ENCODE data around the gene RAPGEF5. TPM values are rescaled to one million over a fixed set of nuclear protein-coding genes. Genes with fewer than 3 reads are reported as not detected.

RAPGEF5 gene
- total RNA-seq, 1 donor from 2014 or later = 0.70 TPM

GRCh38 chr7:22305706-22306105 lies 51.2 kb downstream of the RAPGEF5 start:
- intact Hi-C loops (cut with micrococcal nuclease) = no loop called here
- H3K27me3 Mint-ChIP-seq (ENCODE audit: insufficient read depth) = peaks cover 6% of the 10 kb centered on the region
- DNase-seq (ENCODE audit: low spot score) = no peak
- H3K36me3 Mint-ChIP-seq (ENCODE audit: low read depth) = no peaks in the 10 kb centered on the region
- no peaks in the 10 kb centered on the region for H3K9me3 Mint-ChIP-seq
- no peak overlapping the region for H3K27ac Mint-ChIP-seq
- H3K4me3 Mint-ChIP-seq = no peak overlapping the region
- H3K4me1 Mint-ChIP-seq (ENCODE audit: low read depth) = no peaks in the 10 kb centered on the region

- intact Hi-C loops (cut with micrococcal nuclease) = no loop called here
- no peak overlapping the region for H3K4me3 Mint-ChIP-seq
Observed at GRCh38 chr7:22302951-22303423, 54.0 kb downstream of the RAPGEF5 start.

GRCh38 chr7:22302193-22302592 lies 54.8 kb downstream of the RAPGEF5 start:
- Mint-ChIP-seq H3K4me1 (ENCODE audit: low read depth) (no peaks in the 10 kb centered on the region), H3K27me3 (ENCODE audit: insufficient read depth) (peaks cover 3% of the 10 kb centered on the region), H3K9me3 (no peaks in the 10 kb centered on the region), H3K4me3 (no peak overlapping the region), H3K36me3 (ENCODE audit: low read depth) (no peaks in the 10 kb centered on the region), H3K27ac (no peak overlapping the region)
- DNase-seq (ENCODE audit: low spot score) = no peak
- intact Hi-C loops (cut with micrococcal nuclease) = no loop called here

More at GRCh38 chr7:22302951-22303423, 54.0 kb downstream of the RAPGEF5 start:
- no peaks in the 10 kb centered on the region for H3K36me3 Mint-ChIP-seq (ENCODE audit: low read depth)
- no peak for DNase-seq (ENCODE audit: low spot score)
- no peak overlapping the region for H3K27ac Mint-ChIP-seq
- H3K9me3 Mint-ChIP-seq = no peaks in the 10 kb centered on the region
- no peaks in the 10 kb centered on the region for H3K4me1 Mint-ChIP-seq (ENCODE audit: low read depth)
- H3K27me3 Mint-ChIP-seq (ENCODE audit: insufficient read depth) = peaks cover 3% of the 10 kb centered on the region

GRCh38 chr7:22301790-22302189 lies 55.2 kb downstream of the RAPGEF5 start:
- peaks cover 3% of the 10 kb centered on the region for H3K27me3 Mint-ChIP-seq (ENCODE audit: insufficient read depth)
- no peak overlapping the region for H3K27ac Mint-ChIP-seq
- H3K9me3 Mint-ChIP-seq = no peaks in the 10 kb centered on the region
- H3K4me3 Mint-ChIP-seq = no peak overlapping the region
- H3K4me1 Mint-ChIP-seq (ENCODE audit: low read depth) = no peaks in the 10 kb centered on the region
- no peaks in the 10 kb centered on the region for H3K36me3 Mint-ChIP-seq (ENCODE audit: low read depth)
- intact Hi-C loops (cut with micrococcal nuclease) = no loop called here
- DNase-seq (ENCODE audit: low spot score) = no peak

GRCh38 chr7:22300839-22301238 lies 56.1 kb downstream of the RAPGEF5 start:
- no peaks in the 10 kb centered on the region for H3K9me3 Mint-ChIP-seq
- intact Hi-C loops (cut with micrococcal nuclease) = no loop called here
- H3K27ac Mint-ChIP-seq = no peak overlapping the region
- H3K36me3 Mint-ChIP-seq (ENCODE audit: low read depth) = no peaks in the 10 kb centered on the region
- DNase-seq (ENCODE audit: low spot score) = no peak
- H3K4me1 Mint-ChIP-seq (ENCODE audit: low read depth) = no peaks in the 10 kb centered on the region
- peaks cover 3% of the 10 kb centered on the region for H3K27me3 Mint-ChIP-seq (ENCODE audit: insufficient read depth)
- H3K4me3 Mint-ChIP-seq = no peak overlapping the region

GRCh38 chr7:22296916-22297315 lies 60.0 kb downstream of the RAPGEF5 start:
- no peak overlapping the region for H3K27ac Mint-ChIP-seq
- H3K27me3 Mint-ChIP-seq (ENCODE audit: insufficient read depth) = peaks cover 7% of the 10 kb centered on the region
- DNase-seq (ENCODE audit: low spot score) = no peak
- no peak overlapping the region for H3K4me3 Mint-ChIP-seq
- H3K4me1 Mint-ChIP-seq (ENCODE audit: low read depth) = no peaks in the 10 kb centered on the region
- intact Hi-C loops (cut with micrococcal nuclease) = loop anchor here (5.0 to 10.0 kb wide), 2 partner anchors 182 to 190 kb away; no protein-coding TSS in a partner anchor
- H3K9me3 Mint-ChIP-seq = no peaks in the 10 kb centered on the region
- H3K36me3 Mint-ChIP-seq (ENCODE audit: low read depth) = no peaks in the 10 kb centered on the region

GRCh38 chr7:22296265-22296566 lies 60.7 kb downstream of the RAPGEF5 start:
- Mint-ChIP-seq H3K36me3 (ENCODE audit: low read depth) (no peaks in the 10 kb centered on the region), H3K4me3 (no peak overlapping the region), H3K9me3 (no peaks in the 10 kb centered on the region), H3K27ac (no peak overlapping the region), H3K4me1 (ENCODE audit: low read depth) (no peaks in the 10 kb centered on the region), H3K27me3 (ENCODE audit: insufficient read depth) (peaks cover 7% of the 10 kb centered on the region)
- no peak for DNase-seq (ENCODE audit: low spot score)
- intact Hi-C loops (cut with micrococcal nuclease) = loop anchor here (5.0 to 10.0 kb wide), 2 partner anchors 181 to 191 kb away; no protein-coding TSS in a partner anchor

- Mint-ChIP-seq H3K9me3 (no peaks in the 10 kb centered on the region), H3K4me1 (ENCODE audit: low read depth) (no peaks in the 10 kb centered on the region), H3K36me3 (ENCODE audit: low read depth) (no peaks in the 10 kb centered on the region), H3K27ac (no peak overlapping the region), H3K27me3 (ENCODE audit: insufficient read depth) (peaks cover 7% of the 10 kb centered on the region), H3K4me3 (no peak overlapping the region)
- no peak for DNase-seq (ENCODE audit: low spot score)
- intact Hi-C loops (cut with micrococcal nuclease) = loop anchor here (5.0 to 10.0 kb wide), 2 partner anchors 181 to 192 kb away; no protein-coding TSS in a partner anchor
Observed at GRCh38 chr7:22295402-22296264, 61.3 kb downstream of the RAPGEF5 start.

GRCh38 chr7:22292531-22292930 lies 64.4 kb downstream of the RAPGEF5 start:
- Mint-ChIP-seq H3K27me3 (ENCODE audit: insufficient read depth) (peaks cover 13% of the 10 kb centered on the region), H3K4me3 (no peak overlapping the region), H3K27ac (no peak overlapping the region), H3K9me3 (no peaks in the 10 kb centered on the region), H3K4me1 (ENCODE audit: low read depth) (no peaks in the 10 kb centered on the region), H3K36me3 (ENCODE audit: low read depth) (no peaks in the 10 kb centered on the region)
- intact Hi-C loops (cut with micrococcal nuclease) = loop anchor here (10.0 kb wide), 1 partner anchor 178 kb away; no protein-coding TSS in a partner anchor
- DNase-seq (ENCODE audit: low spot score) = no peak

GRCh38 chr7:22291977-22292376 lies 65.0 kb downstream of the RAPGEF5 start:
- Mint-ChIP-seq H3K27me3 (ENCODE audit: insufficient read depth) (peaks cover 14% of the 10 kb centered on the region), H3K27ac (no peak overlapping the region), H3K4me1 (ENCODE audit: low read depth) (no peaks in the 10 kb centered on the region), H3K36me3 (ENCODE audit: low read depth) (no peaks in the 10 kb centered on the region), H3K9me3 (no peaks in the 10 kb centered on the region), H3K4me3 (no peak overlapping the region)
- intact Hi-C loops (cut with micrococcal nuclease) = loop anchor here (10.0 kb wide), 1 partner anchor 177 kb away; no protein-coding TSS in a partner anchor
- DNase-seq (ENCODE audit: low spot score) = no peak

- Mint-ChIP-seq H3K36me3 (ENCODE audit: low read depth) (no peaks in the 10 kb centered on the region), H3K4me1 (ENCODE audit: low read depth) (no peaks in the 10 kb centered on the region), H3K4me3 (no peak overlapping the region), H3K9me3 (no peaks in the 10 kb centered on the region), H3K27ac (no peak overlapping the region), H3K27me3 (ENCODE audit: insufficient read depth) (peaks cover 13% of the 10 kb centered on the region)
- intact Hi-C loops (cut with micrococcal nuclease) = no loop called here
- no peak for DNase-seq (ENCODE audit: low spot score)
Observed at GRCh38 chr7:22288202-22288601, 68.8 kb downstream of the RAPGEF5 start.

- Mint-ChIP-seq H3K4me3 (no peak overlapping the region), H3K27ac (no peak overlapping the region), H3K27me3 (ENCODE audit: insufficient read depth) (peaks cover 12% of the 10 kb centered on the region), H3K36me3 (ENCODE audit: low read depth) (no peaks in the 10 kb centered on the region), H3K9me3 (no peaks in the 10 kb centered on the region), H3K4me1 (ENCODE audit: low read depth) (no peaks in the 10 kb centered on the region)
- intact Hi-C loops (cut with micrococcal nuclease) = no loop called here
- no peak for DNase-seq (ENCODE audit: low spot score)
Observed at GRCh38 chr7:22287412-22287811, 69.5 kb downstream of the RAPGEF5 start.

GRCh38 chr7:22286436-22286835 lies 70.5 kb downstream of the RAPGEF5 start:
- no peak for DNase-seq (ENCODE audit: low spot score)
- Mint-ChIP-seq H3K4me1 (ENCODE audit: low read depth) (no peaks in the 10 kb centered on the region), H3K27ac (no peak overlapping the region), H3K9me3 (no peaks in the 10 kb centered on the region), H3K36me3 (ENCODE audit: low read depth) (no peaks in the 10 kb centered on the region), H3K27me3 (ENCODE audit: insufficient read depth) (peaks cover 12% of the 10 kb centered on the region), H3K4me3 (no peak overlapping the region)
- intact Hi-C loops (cut with micrococcal nuclease) = no loop called here
